CD4-positive, alpha-beta T cell treated with Interferon alpha-2 for 1 hour (primary cell): ENCODE measurements around the gene THEMIS.
"Not testable (repeated sequence)": the region's sequence is repeated elsewhere in the genome, so short reads cannot be mapped to it uniquely, and the experiment has no call there.

Source experiments
- DNase-seq, 2 donors: peaks; one replicate each; pipeline ENCODE4 v3.0.0-alpha.2; 2020 to 2022

THEMIS gene

DNA sequence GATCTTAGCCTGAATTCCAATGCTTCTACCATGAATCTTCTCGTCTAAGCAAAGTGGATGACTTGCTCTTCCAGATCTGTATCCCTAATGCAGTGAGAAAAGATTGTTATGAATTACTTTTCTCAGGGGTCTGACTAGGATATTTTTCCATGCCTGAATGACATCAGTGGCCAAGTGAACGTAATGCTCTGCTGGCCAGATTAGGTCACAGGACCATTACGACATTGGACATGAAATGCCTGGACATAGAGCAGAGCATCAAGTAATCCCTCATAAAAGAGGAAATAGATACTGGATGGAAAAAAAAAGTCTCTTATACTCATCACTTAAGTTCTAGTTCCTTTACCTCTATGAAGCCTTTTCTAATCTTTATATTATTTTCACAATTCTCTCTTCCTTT lies 12.1 kb upstream of the THEMIS start:
- DNase-seq, result no peak

GRCh38 chr6:127907960-127908640 lies 7.2 kb upstream of the THEMIS start:
- DNase-seq, result peak in 1 of 2 donors; percentile 57

DNA sequence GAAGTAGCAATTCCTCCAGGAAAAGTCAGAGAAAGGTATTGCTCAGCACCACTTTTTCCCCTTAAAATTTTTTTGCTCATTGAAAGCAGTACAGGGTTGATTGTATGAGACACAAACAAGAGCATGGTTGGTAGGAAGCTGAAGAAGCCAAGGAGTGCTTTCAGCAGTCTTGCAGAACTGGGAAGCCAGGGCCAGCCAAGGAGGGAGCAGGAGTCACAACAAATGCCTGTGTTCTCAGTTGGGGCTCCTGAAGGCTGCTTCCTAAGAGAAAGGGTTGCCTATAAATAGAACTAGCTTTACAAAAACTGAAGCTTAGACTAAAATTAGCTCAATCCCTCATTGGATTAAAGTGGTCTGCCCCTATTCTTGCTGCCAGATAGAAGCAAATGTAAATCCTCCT lies 3.3 kb upstream of the THEMIS start:
- no peak for DNase-seq

- DNase-seq, result peak in 1 of 2 donors; percentile 62
These were observed 2.1 kb upstream of the THEMIS start for GRCh38 chr6:127902933-127903332.

DNA sequence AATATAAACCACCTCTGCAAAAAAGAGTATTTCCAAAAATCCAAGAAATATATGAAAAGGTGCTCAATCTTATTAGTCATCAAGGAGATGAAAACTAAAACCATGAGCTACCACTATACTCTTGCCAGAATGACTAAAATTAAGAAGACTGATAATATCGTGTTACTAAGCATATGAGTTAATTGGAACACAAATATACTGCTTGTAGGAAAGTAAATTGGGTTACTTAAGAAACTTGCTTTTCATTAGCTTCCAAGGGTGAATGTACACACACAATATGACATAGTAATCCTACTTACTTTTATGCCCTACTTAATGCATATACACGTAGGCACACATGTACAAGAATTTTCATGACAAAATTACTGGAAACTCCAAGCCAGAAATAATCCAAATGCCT lies 3.4 kb downstream of the THEMIS start:
- no peak for DNase-seq

- DNase-seq, result no peak
These were observed 6.8 kb downstream of the THEMIS start for GRCh38 chr6:127894051-127894450.

- DNase-seq, result peak in 1 of 2 donors; percentile 44
These were observed 7.3 kb downstream of the THEMIS start for GRCh38 chr6:127893541-127893940.

DNA sequence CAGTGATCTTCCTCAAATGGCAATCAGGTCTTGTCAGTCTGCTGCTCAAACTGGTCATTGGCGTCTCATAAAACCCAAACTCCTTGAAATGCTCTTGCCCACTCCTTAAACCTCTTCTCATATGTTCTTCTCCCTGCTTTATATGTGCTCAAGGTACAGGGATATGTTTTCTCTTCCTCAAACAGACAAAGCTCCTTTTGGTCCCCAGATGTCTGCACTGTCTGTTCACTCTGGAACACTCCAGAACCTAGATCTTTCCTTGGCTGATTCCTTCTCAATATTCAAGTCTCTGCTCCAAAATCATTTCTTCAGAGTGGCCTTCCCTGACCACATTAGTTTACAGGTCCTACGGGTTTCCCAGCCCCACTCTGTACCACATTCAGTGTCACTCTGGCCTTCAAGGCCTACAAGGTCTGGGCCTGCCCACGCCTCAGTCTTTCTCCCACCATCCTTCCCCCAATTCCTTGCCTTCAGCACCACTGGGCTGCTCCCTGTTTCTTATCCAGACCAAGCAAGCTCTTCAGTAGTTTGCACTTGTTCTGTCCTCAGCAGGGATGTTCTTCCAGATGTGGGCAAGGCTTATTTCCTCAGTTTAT lies 9.0 kb downstream of the THEMIS start:
- DNase-seq, result no peak

GRCh38 chr6:127886603-127887002 lies 14.3 kb downstream of the THEMIS start:
- DNase-seq, result no peak

- DNase-seq, result no peak
These were observed 16.7 kb downstream of the THEMIS start for GRCh38 chr6:127884134-127884533.

GRCh38 chr6:127881949-127882348 lies 18.9 kb downstream of the THEMIS start:
- not testable (repeated sequence) for DNase-seq

- DNase-seq, result peak in 1 of 2 donors; percentile 55
These were observed 20.4 kb downstream of the THEMIS start for GRCh38 chr6:127880429-127880828.

DNA sequence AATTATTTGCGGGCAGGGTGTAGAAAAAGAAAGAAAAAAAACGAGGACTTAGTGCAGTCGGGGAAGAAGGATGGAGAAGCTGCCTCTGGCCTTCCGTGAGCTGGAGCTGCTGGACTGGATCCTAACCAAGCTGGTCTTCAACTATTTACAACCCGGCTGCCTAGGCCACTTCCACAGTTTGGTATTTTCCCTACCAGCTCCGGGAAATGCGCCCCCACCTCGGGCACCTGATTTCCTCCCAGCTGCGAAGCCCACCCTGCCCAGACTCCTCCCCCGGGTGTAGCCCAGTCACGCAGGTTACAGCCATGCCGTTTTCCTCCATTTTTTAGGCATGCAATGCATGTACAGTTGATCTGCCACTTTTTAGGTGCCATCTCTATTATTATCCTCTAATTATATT lies 21.2 kb downstream of the THEMIS start:
- peak; percentile 26 to 55 for DNase-seq

- DNase-seq, result no peak
These were observed 22.7 kb downstream of the THEMIS start for GRCh38 chr6:127878115-127878514.

DNA sequence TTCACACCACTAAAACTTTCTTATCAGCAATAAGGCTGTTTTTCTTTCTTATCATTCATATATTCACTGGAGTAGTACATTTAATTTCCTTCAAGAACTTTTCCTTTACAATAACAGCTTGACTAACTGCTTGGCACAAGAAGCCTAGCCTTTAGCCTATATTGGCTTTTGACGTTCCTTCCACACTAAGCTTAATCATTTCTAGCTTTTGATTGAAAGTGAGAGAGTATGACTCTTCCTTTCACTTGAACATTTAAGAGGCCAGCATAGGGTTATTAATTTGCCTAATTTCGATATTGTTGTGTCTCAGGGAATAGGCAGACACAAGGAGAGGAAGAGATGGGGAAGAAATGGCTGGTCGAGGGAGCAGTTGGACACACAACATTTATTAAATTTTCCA lies 23.6 kb downstream of the THEMIS start:
- DNase-seq, result no peak

DNA sequence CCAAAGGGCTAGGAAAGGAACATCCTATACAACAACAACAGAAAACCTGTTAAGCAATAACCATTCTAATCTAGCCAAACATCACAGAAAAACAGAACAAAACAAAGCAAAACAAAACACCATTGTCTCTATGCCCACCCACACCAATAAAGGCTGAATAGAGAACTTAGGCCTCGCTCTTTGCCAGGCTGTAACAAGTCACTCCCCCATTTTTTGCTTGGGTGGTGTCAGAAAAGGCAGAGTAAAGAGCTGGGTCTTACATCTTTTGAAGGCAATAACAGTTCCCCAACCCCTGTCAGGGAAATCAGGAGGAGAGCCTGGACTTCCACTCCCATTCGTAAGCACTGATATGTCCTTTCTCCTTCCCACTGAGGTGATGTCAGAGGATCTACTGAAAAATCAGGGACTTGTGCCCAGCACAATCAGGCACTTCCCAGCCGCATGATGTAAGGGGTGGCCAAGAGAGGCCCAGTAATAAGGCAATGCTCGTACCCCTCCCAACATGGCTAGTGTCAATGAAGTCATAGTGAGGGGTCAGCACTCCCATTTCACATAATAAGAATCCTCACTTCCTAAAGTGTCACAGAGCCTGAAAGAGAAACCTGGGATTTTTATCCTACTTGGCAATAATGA lies 31.0 kb downstream of the THEMIS start:
- no peak for DNase-seq

DNA sequence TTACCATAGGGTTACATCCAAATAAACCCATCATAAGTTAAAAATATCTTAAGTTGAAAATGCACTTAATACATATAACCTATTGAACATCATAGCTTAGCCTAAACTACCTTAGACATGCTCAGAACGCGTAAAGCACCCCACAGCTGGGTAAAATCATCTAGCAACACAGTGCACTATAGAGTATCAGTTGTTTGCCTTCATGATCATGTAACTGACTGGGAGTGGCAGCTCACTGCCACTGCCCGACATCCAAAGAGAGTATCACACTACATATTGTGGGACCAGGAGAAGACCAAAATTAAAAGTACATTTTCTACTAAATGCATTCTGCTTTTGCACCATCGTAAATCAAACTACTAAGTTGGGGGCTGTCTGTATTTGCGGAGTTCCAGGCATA lies 31.7 kb downstream of the THEMIS start:
- no peak for DNase-seq

DNA sequence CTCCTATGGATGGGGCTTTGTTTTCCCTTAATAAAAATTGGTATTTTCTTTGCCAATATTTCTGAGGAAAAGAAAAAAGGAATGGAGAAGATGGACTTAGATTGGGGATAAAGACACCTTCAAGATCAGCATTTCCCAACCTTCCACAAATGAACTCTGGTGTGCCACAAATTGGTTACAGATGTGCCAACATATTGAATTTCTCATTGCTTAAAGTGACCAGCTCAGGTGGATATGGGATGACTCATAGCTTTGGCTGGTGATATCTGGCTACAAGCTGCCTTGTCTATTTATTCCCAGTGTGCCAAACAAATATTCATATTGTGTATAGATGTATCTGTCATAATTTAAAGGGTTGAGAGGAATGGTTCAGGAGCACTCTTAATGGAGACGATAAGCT lies 32.5 kb downstream of the THEMIS start:
- no peak for DNase-seq

GRCh38 chr6:127866766-127867165 lies 34.1 kb downstream of the THEMIS start:
- no peak for DNase-seq

DNA sequence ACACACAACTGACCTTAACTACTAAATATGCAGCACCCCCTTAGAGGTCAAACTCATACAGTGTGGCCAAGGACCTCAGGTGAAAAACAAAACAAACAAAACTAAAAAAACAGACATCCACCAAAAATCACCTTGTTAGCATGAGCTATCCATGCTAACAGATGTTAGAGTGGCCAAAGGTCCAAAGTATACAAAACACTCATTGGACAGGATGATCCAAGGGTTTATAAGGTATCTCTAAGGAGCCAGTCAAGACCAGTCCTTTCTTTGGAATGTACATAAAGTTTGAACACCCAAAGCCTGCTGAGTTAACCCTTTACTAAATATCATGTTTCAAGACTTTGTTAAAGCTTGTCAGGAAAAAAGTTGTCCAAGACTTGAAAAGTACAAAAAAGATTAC lies 35.8 kb downstream of the THEMIS start:
- no peak for DNase-seq

GRCh38 chr6:127864701-127865100 lies 36.2 kb downstream of the THEMIS start:
- DNase-seq, result no peak

DNA sequence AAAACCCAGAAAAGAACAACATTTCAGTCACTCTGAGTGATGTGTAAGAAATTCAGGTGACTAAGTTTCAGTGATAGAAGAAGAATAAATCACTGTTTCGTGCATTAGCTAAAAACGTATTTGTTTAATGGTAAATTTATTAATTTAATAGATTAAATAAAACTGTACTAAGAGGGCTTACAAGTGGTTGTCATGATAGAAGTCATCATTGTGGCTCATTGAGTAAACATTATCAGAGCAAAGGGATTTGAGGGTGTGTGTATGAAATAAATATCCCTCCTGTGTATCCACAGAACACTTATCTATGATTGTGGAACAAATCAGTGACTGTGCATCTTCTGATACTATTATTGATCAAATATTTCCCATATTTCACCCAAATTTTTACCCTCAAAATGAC lies 40.1 kb downstream of the THEMIS start:
- DNase-seq, result no peak

GRCh38 chr6:127859956-127860355 lies 40.9 kb downstream of the THEMIS start:
- no peak for DNase-seq

DNA sequence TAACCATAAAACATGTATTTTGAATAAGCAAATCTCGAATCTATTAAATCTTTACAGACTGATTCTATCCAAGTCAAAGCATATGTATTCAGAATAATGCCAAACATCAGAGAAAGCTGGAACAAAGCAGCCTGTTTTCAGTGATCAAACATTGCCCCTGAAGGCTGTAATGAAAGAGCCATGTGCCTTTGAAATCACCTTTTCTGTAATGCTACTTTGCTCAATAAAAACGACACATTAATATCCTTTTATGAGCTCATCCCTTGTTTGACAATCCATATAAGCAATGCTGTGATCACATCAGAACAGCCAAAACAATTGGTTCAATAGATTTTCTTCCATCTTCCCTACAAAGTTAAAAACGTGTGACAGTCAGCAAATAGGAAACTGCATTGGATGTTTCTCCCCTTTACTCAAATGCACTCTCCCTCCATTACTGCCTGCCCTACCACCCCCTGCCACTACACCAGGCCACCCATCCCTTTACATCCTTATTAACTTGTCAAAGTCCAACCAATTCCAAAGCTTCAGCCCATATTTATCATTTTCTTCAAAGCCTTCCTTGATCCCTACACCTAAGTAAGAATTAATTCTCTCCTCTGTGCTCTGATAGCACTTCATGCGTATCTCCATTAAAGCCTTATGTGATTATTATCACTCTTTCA lies 42.0 kb downstream of the THEMIS start:
- no peak for DNase-seq
